Measurements from ENCODE around the gene GSAP. TPM values are rescaled to one million over a fixed set of nuclear protein-coding genes. Genes with fewer than 3 reads are reported as not detected.

The GSAP gene
- polyA plus RNA-seq, 1 of the 3 experiments (the other 2 are of a cell fraction), result 5.9 TPM

DNA sequence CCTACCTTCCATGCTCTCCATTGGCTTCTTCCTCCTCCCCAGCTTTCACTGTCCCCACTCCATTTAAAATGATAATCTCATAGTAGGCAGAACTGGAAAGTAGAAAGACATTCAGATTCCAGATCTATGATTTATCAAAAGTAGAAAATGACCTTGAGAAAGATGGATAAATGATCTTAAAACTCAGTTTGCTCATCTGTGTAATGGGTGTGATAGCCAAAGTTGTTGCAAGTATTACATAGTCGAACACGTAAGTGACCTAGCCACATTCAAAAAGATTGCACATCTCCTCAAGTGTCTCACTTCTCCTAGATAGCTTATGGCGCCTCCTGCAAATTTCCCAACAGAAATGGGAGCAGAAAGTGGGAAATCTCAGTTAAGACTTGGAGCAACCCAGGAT, 126.8 kb downstream of the GSAP start (continued):
- TF ChIP-seq, protein P1, sequence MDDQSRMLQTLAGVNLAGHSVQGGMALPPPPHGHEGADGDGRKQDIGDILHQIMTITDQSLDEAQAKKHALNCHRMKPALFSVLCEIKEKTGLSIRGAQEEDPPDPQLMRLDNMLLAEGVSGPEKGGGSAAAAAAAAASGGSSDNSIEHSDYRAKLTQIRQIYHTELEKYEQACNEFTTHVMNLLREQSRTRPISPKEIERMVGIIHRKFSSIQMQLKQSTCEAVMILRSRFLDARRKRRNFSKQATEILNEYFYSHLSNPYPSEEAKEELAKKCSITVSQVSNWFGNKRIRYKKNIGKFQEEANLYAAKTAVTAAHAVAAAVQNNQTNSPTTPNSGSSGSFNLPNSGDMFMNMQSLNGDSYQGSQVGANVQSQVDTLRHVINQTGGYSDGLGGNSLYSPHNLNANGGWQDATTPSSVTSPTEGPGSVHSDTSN (IDR thresholded peaks at IDR 0.05), result no peak
- TF ChIP-seq EP300 (IDR thresholded peaks at IDR 0.05; ENCODE audit: borderline replicate concordance in 1 of 2, low read depth in 1 of 2, low read length in 1 of 2), result no peak
- TF ChIP-seq RFX5 (IDR thresholded peaks at IDR 0.05; ENCODE audit: low read length), result no peak
- no peak for TF ChIP-seq RCOR1 (IDR thresholded peaks at IDR 0.05; ENCODE audit: low read length)
- TF ChIP-seq POLR2AphosphoS5 (IDR thresholded peaks at IDR 0.05; ENCODE audit: low read depth, low read length), result no peak
- no peak for TF ChIP-seq TAF1 (IDR thresholded peaks at IDR 0.05; ENCODE audit: borderline replicate concordance, low read depth, low read length)
- TF ChIP-seq, protein P2, sequence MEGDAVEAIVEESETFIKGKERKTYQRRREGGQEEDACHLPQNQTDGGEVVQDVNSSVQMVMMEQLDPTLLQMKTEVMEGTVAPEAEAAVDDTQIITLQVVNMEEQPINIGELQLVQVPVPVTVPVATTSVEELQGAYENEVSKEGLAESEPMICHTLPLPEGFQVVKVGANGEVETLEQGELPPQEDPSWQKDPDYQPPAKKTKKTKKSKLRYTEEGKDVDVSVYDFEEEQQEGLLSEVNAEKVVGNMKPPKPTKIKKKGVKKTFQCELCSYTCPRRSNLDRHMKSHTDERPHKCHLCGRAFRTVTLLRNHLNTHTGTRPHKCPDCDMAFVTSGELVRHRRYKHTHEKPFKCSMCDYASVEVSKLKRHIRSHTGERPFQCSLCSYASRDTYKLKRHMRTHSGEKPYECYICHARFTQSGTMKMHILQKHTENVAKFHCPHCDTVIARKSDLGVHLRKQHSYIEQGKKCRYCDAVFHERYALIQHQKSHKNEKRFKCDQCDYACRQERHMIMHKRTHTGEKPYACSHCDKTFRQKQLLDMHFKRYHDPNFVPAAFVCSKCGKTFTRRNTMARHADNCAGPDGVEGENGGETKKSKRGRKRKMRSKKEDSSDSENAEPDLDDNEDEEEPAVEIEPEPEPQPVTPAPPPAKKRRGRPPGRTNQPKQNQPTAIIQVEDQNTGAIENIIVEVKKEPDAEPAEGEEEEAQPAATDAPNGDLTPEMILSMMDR (IDR thresholded peaks at IDR 0.05), result no peak

DNA sequence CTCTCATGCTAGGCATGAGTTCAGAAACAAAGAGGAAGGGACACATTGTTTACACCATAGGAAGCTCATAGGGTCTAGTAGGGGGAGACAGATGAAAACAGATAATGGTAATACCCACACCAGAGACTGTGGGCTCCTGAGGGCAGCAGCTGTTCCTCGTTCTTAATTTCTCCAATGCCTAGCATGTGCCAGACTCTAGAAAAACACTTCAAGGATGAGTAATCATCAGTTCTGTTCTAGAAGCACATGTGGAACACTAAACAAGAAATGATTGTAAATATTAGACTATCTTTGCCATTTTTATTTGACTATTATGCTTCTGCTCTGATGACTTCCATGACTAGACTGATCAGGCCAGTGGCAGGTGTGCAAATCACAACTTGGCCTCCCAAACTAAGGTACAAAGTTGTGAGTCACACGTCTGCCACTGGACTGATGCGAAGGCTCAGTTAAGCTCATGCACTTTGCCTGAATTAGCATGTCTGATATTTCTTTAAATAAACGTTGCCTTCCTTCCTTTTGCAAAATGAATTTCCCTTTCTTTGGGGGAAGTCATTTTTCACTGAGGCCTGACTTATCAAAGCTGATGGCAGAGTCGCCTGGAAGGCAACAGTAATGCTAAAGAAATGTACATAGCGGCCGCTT, 127.4 kb downstream of the GSAP start:
- ChIA-PET CTCF (no interaction called here), POLR2A (no interaction called here)
- no peaks in the 10 kb centered on the region for H3K9me3 ChIP-seq
- no peak for DNase-seq
- H2AFZ ChIP-seq (ENCODE audit: low read depth), result no peak overlapping the region
- 72% methylated on average over 7 of the region's 7 CpGs for WGBS (ENCODE audit: low lambda C conversion rate)
- no peaks in the 10 kb centered on the region for H3F3A ChIP-seq (replicated peaks; ENCODE audit: insufficient read depth)
- no peak overlapping the region for H3K9ac ChIP-seq
- no peaks in the 10 kb centered on the region for H3K79me2 ChIP-seq (ENCODE audit: insufficient read depth)
- no peaks in the 10 kb centered on the region for H4K20me1 ChIP-seq (ENCODE audit: insufficient read depth)
- H3K4me2 ChIP-seq, result no peak overlapping the region
- TF ChIP-seq, protein P3, sequence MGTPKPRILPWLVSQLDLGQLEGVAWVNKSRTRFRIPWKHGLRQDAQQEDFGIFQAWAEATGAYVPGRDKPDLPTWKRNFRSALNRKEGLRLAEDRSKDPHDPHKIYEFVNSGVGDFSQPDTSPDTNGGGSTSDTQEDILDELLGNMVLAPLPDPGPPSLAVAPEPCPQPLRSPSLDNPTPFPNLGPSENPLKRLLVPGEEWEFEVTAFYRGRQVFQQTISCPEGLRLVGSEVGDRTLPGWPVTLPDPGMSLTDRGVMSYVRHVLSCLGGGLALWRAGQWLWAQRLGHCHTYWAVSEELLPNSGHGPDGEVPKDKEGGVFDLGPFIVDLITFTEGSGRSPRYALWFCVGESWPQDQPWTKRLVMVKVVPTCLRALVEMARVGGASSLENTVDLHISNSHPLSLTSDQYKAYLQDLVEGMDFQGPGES (IDR thresholded peaks at IDR 0.05; ENCODE audit: low read depth, low read length), result no peak
- no peak for TF ChIP-seq TEAD4 (IDR thresholded peaks at IDR 0.05; ENCODE audit: borderline replicate concordance, insufficient read depth)
- TF ChIP-seq CHD2 (IDR thresholded peaks at IDR 0.05; ENCODE audit: low read length, partially characterized antibody), result no peak
- TF ChIP-seq, protein P4, sequence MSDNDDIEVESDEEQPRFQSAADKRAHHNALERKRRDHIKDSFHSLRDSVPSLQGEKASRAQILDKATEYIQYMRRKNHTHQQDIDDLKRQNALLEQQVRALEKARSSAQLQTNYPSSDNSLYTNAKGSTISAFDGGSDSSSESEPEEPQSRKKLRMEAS (IDR thresholded peaks at IDR 0.05; ENCODE audit: low read depth), result no peak
- TF ChIP-seq RAD21 (IDR thresholded peaks at IDR 0.05; ENCODE audit: low read length), result no peak
- no peak for TF ChIP-seq EP300 (IDR thresholded peaks at IDR 0.05; ENCODE audit: borderline replicate concordance in 1 of 2, low read depth in 1 of 2, low read length in 1 of 2)
- TF ChIP-seq POLR2AphosphoS5 (IDR thresholded peaks at IDR 0.05; ENCODE audit: low read depth, low read length), result no peak
- TF ChIP-seq MXI1 (IDR thresholded peaks at IDR 0.05; ENCODE audit: low read depth, low read length), result no peak
- TF ChIP-seq, protein P5, sequence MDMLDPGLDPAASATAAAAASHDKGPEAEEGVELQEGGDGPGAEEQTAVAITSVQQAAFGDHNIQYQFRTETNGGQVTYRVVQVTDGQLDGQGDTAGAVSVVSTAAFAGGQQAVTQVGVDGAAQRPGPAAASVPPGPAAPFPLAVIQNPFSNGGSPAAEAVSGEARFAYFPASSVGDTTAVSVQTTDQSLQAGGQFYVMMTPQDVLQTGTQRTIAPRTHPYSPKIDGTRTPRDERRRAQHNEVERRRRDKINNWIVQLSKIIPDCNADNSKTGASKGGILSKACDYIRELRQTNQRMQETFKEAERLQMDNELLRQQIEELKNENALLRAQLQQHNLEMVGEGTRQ (IDR thresholded peaks at IDR 0.05; ENCODE audit: borderline replicate concordance, low read depth, low read length), result no peak
- no peak for TF ChIP-seq SIN3A (IDR thresholded peaks at IDR 0.05; ENCODE audit: borderline replicate concordance, low read depth, low read length)
- TF ChIP-seq FOXJ3 (CRISPR knock-in tag; IDR thresholded peaks at IDR 0.05), result no peak
- TF ChIP-seq FOXM1 (IDR thresholded peaks at IDR 0.05; ENCODE audit: low read depth), result no peak
- no peak for TF ChIP-seq TCF12 (IDR thresholded peaks at IDR 0.05)
- no peak for TF ChIP-seq TAF1 (IDR thresholded peaks at IDR 0.05; ENCODE audit: borderline replicate concordance, low read depth, low read length)
- no peak for TF ChIP-seq GATA2 (CRISPR knock-in tag; IDR thresholded peaks at IDR 0.05)
- no peak for TF ChIP-seq ELF1 (IDR thresholded peaks at IDR 0.05)
- no peak for TF ChIP-seq GABPA (IDR thresholded peaks at IDR 0.05; ENCODE audit: low read depth)
- no peak for TF ChIP-seq NFIC (IDR thresholded peaks at IDR 0.05; ENCODE audit: borderline replicate concordance)
- TF ChIP-seq NRF1 (IDR thresholded peaks at IDR 0.05; ENCODE audit: low read depth, low read length), result no peak
- H3K9me2 ChIP-seq, result no peaks in the 10 kb centered on the region
- no peak overlapping the region for H3K27ac ChIP-seq (ENCODE audit: low read depth in 2 of 2, low read length in 1 of 2)
- no peak overlapping the region for H3K4me3 ChIP-seq (ENCODE audit: low read depth in 2 of 2, low read length in 1 of 2)
- peaks cover 0 to 11% of the 10 kb centered on the region in 2 experiments; a peak in 2 of 4 replicates for H3K4me1 ChIP-seq (ENCODE audit: control insufficient read depth in 1 of 2, insufficient read depth in 2 of 2, low read depth in 1 of 2, low read length in 1 of 2)
- no peaks in the 10 kb centered on the region for H3K27me3 ChIP-seq (ENCODE audit: insufficient read depth)
- H3K36me3 ChIP-seq (replicated peaks in 1 of 2; ENCODE audit: control insufficient read depth in 1 of 2, insufficient read depth in 2 of 2, low read length in 1 of 2), result no peaks in the 10 kb centered on the region
